Parathyroid adenoma (tissue), 2 donors: ENCODE results near the gene TUT7.
A peak's percentile ranks its signal among the peaks of the same experiment; 100 is the strongest.
"Not testable (repeated sequence)": the region's sequence is repeated elsewhere in the genome, so short reads cannot be mapped to it uniquely, and the experiment has no call there.

ENCODE experiments used
- H2AFZ ChIP-seq: fragments of 300-600 bp; sonication (generic); one replicate; pipeline ENCODE4 v1.7.0; 2017; ENCODE audit warnings: antibody characterized with exemption, mild to moderate bottlenecking
- H3K27ac ChIP-seq: fragments of 300-600 bp; sonication (generic); one replicate; pipeline ENCODE4 v1.7.0; 2017
- H3K27me3 ChIP-seq: fragments of 300-600 bp; sonication (generic); one replicate; pipeline ENCODE4 v1.7.0; 2017; ENCODE audit warnings: low read length; ENCODE audit not compliant: control insufficient read depth, insufficient read depth
- H3K36me3 ChIP-seq: fragments of 300-600 bp; sonication (generic); one replicate; pipeline ENCODE4 v1.7.0; 2017; ENCODE audit warnings: low read length; ENCODE audit not compliant: control insufficient read depth, insufficient read depth
- H3K4me1 ChIP-seq: fragments of 300-600 bp; sonication (generic); one replicate; pipeline ENCODE4 v1.7.0; 2017; ENCODE audit warnings: control low read depth
- H3K4me2 ChIP-seq: fragments of 300-600 bp; sonication (generic); one replicate; pipeline ENCODE4 v1.7.0; 2017; ENCODE audit warnings: low read length
- H3K4me3 ChIP-seq: fragments of 300-600 bp; sonication (generic); one replicate; pipeline ENCODE4 v1.7.0; 2017; ENCODE audit warnings: low read depth, low read length
- H3K79me2 ChIP-seq: fragments of 300-600 bp; sonication (generic); one replicate; pipeline ENCODE4 v1.7.0; 2017; ENCODE audit warnings: control low read depth
- H3K9ac ChIP-seq: fragments of 300-600 bp; sonication (generic); one replicate; pipeline ENCODE4 v1.7.0; 2017; ENCODE audit warnings: mild to moderate bottlenecking
- H3K9me3 ChIP-seq: fragments of 300-600 bp; sonication (generic); one replicate; pipeline ENCODE4 v1.7.0; 2017; ENCODE audit warnings: low read length; ENCODE audit not compliant: control insufficient read depth
- TF ChIP-seq, protein P1 (sequence below): fragments of 300-600 bp; sonication (generic); IDR thresholded peaks from one replicate; pipeline ENCODE4 v1.7.0; 2017; ENCODE audit warnings: antibody characterized with exemption, mild to moderate bottlenecking
- donor health status: primary hyperparathyroidism.

TUT7 gene

DNA sequence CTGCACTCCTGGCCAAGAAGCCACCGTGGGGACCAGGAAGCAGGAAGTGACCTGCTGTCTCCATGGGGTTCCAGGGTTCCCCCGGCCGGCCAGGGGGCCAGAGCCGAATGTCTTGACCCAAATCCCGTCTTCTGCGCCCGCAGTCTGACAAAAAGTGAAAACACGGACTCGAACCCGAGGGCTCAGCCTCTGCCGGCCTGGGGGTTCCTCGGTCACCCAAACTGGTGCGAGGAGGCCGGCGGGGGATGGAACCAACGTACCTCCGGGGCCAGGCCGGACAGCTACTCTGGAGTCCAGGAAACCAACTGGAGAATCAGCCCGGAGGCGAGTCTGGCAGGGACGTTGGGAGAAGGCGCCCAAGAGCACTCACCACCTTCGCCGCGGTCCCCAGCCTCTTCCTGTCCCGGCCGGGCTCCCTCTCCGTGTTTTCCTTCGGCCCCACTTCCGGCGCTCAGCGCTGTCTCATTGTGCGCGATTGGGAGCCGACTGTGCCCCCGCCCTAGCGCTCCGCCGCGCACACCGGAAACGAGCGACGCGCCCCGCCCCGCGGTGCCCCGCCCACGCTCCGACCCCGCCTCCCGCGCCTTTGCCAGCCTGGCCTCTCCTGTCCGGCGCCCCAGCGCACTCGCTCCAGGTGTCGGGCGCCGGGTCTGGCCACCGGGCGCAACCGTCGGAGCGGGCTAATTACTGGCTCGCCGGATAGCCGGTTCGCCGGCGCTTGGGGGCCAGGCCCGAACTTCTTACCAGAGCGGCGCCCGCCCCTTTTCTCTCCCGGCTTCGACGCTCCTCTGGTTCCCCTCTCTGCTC, at the start of gene TUT7:
TUT7 (minus strand) TSS at position 400 of the 807 bp plus-strand sequence. CDS start 1,211 bp downstream, outside the sequence.
- Histone ChIP-seq H3K27ac (peak within 1 kb of the TSS; percentile 84), H3K4me2 (peak within 1 kb of the TSS; percentile 84), H3K9me3 (no peaks in the 10 kb centered on the region), H3K36me3 (no peaks in the 10 kb centered on the region), H2AFZ (peak within 1 kb of the TSS; percentile 83), H3K9ac (peak within 1 kb of the TSS; percentile 13), H3K27me3 (no peaks in the 10 kb centered on the region), H3K4me3 (peak within 1 kb of the TSS; percentile 68), H3K4me1 (peaks cover 4% of the 10 kb centered on the region), H3K79me2 (peaks cover 5% of the 10 kb centered on the region)
- TF ChIP-seq, protein P1, sequence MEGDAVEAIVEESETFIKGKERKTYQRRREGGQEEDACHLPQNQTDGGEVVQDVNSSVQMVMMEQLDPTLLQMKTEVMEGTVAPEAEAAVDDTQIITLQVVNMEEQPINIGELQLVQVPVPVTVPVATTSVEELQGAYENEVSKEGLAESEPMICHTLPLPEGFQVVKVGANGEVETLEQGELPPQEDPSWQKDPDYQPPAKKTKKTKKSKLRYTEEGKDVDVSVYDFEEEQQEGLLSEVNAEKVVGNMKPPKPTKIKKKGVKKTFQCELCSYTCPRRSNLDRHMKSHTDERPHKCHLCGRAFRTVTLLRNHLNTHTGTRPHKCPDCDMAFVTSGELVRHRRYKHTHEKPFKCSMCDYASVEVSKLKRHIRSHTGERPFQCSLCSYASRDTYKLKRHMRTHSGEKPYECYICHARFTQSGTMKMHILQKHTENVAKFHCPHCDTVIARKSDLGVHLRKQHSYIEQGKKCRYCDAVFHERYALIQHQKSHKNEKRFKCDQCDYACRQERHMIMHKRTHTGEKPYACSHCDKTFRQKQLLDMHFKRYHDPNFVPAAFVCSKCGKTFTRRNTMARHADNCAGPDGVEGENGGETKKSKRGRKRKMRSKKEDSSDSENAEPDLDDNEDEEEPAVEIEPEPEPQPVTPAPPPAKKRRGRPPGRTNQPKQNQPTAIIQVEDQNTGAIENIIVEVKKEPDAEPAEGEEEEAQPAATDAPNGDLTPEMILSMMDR = no peak

DNA sequence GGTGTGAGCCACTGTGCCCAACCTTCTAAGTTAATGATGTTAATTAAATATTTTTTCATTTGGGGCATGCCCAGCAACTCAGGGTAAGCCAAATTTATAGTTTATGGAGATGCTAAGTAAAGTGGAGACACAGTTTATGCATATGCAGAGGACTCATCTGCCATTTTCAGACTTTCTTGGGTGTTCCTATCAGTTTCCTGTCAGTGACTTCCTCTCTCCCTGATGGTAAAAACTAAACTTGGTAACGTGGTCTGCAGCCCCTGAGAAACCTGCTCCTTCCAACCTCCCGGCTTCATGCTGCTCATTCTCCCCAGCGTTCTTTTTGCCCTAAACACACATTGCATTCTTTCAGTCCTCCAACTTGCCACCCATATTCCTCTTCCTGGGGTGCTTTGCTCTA, 48.4 kb upstream of the TUT7 start:
- H3K36me3 ChIP-seq = no peaks in the 10 kb centered on the region
- H3K27ac ChIP-seq = no peak overlapping the region
- H3K4me2 ChIP-seq = no peak overlapping the region
- H3K4me1 ChIP-seq = no peaks in the 10 kb centered on the region
- no peak overlapping the region for H3K9ac ChIP-seq
- H2AFZ ChIP-seq = no peak overlapping the region
- H3K4me3 ChIP-seq = no peak overlapping the region
- TF ChIP-seq, protein P1 = no peak
- H3K9me3 ChIP-seq = no peaks in the 10 kb centered on the region
- no peaks in the 10 kb centered on the region for H3K27me3 ChIP-seq
- H3K79me2 ChIP-seq = no peaks in the 10 kb centered on the region

DNA sequence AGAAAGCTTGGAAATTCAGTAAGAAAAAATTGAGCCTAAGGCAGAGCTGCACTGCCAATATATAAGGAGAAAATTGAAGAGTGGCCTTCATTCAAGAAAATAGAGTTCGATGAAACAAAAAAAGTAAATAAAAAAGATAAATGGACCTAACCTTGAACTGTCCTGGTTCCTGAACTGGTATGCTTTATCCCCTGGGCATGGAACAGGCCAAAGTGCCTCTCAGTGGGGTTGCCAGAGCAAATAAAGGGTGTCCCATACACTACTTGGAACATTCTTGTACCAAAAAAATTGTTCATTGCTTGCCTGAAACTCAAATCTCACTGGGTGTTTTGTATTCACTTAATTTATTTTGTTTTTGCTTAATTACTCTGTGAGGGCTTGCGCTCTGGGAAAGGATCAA, 42.2 kb upstream of the TUT7 start:
- no peak overlapping the region for H3K4me2 ChIP-seq
- TF ChIP-seq, protein P1 = no peak
- no peaks in the 10 kb centered on the region for H3K36me3 ChIP-seq
- no peaks in the 10 kb centered on the region for H3K4me1 ChIP-seq
- no peaks in the 10 kb centered on the region for H3K9me3 ChIP-seq
- no peak overlapping the region for H3K27ac ChIP-seq
- no peak overlapping the region for H3K4me3 ChIP-seq
- H2AFZ ChIP-seq = no peak overlapping the region
- no peaks in the 10 kb centered on the region for H3K27me3 ChIP-seq
- no peak overlapping the region for H3K9ac ChIP-seq
- no peaks in the 10 kb centered on the region for H3K79me2 ChIP-seq

DNA sequence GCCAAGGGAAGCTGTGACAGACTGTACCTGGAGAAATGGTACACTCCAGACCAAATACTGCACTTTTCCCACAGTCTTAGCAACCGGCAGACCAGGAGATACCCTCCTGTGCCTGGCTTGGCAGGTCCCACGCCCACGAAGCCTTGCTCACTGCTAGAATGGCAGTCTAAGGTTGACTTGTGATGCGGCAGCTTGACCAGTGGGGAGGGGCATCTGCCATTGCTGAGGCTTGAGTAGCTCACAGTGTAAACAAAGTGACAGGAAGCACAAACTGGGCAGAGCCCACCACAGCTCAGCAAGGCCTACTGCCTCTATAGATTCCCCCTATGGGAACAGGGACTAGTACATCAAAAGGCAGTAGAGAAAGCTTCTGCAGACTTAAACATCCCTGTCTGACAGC, 36.0 kb upstream of the TUT7 start:
- H3K79me2 ChIP-seq, H3K27ac ChIP-seq, H3K9ac ChIP-seq, H3K4me3 ChIP-seq, H3K4me1 ChIP-seq, H3K36me3 ChIP-seq, H2AFZ ChIP-seq, H3K27me3 ChIP-seq, H3K9me3 ChIP-seq, H3K4me2 ChIP-seq: not testable (repeated sequence)

DNA sequence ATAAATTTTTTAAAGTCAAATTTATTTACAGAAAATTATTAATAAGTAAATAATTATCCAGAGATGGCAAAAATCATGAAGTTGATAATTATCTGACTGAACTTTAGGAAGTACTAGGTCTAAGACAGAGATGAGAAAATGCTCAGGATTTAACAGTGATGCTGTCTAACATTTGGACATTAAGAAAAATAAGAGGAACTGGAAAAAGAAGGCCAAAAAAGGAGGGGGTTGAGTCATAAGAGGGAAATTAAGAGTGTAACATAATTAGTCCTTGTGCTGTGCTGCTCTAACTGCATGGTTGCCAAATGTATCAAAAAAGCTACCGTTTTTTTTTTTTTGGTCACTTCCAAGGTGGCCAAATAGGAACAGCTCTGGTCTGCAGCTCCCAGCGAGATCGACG, 35.4 kb upstream of the TUT7 start:
- Histone ChIP-seq H3K9ac (no peak overlapping the region), H3K27ac (no peak overlapping the region), H3K4me3 (no peak overlapping the region), H3K4me2 (no peak overlapping the region), H3K9me3 (no peaks in the 10 kb centered on the region), H3K36me3 (no peaks in the 10 kb centered on the region), H3K27me3 (no peaks in the 10 kb centered on the region), H3K79me2 (no peaks in the 10 kb centered on the region), H2AFZ (no peak overlapping the region), H3K4me1 (no peaks in the 10 kb centered on the region)
- TF ChIP-seq, protein P1 = no peak
